PC-3 (cell line): ENCODE data around the gene CTTNBP2. TPM values are rescaled to one million over a fixed set of nuclear protein-coding genes. Genes with fewer than 3 reads are reported as not detected.

Source experiments
- ATAC-seq: fragments of 200-7000 bp; cut with Tn5 transposase; 2 replicates; pipeline ENCODE4 v1.9.1; 2020; ENCODE audit warnings: mild to moderate bottlenecking, moderate library complexity
- BruUV-seq: library from RNA; stranded (reverse); fragments of 400-500 nt; replicated peaks from 2 replicates; lab custom pipeline; 2021; lab: Mats Ljungman, UMichigan
- CTCF ChIA-PET: fragments of 300-600 bp; sonication (Branson Sonifier 250); formaldehyde crosslinking; loops from one replicate; lab custom pipeline; 2022; ENCODE audit warnings: antibody characterized with exemption; lab: Charles Lee
- POLR2A ChIA-PET: fragments of 300-600 bp; sonication (Branson Sonifier 250); formaldehyde crosslinking; loops from one replicate; lab custom pipeline; 2022; ENCODE audit warnings: antibody characterized with exemption; ENCODE audit not compliant: unreplicated experiment; lab: Charles Lee
- DNase-seq: peaks from one replicate; pipeline ENCODE4 v3.0.0-alpha.2; 2015
- H2AFZ ChIP-seq: fragments of 300-600 bp; sonication (generic); 2 replicates; pipeline ENCODE4 v1.6.0; 2016; ENCODE audit warnings: antibody characterized with exemption, low read length
- H3F3A ChIP-seq: fragments of 300-600 bp; sonication (generic); one replicate; pipeline ENCODE4 v1.6.0; 2017; ENCODE audit warnings: antibody characterized with exemption, low read length, control low read depth, mild to moderate bottlenecking; ENCODE audit not compliant: unreplicated experiment
- H3K27ac ChIP-seq: fragments of 300-600 bp; sonication (generic); 2 replicates; pipeline ENCODE4 v1.5.1; 2016; ENCODE audit warnings: mild to moderate bottlenecking, low read length
- H3K27me3 ChIP-seq: fragments of 300-600 bp; sonication (generic); 2 replicates; pipeline ENCODE4 v1.6.1; 2016; ENCODE audit warnings: low read length, mixed read lengths
- H3K36me3 ChIP-seq: fragments of 300-600 bp; sonication (generic); 2 replicates; pipeline ENCODE4 v1.6.1; 2016; ENCODE audit warnings: low read depth, mixed run types, low read length, mixed read lengths
- H3K4me1 ChIP-seq: fragments of 300-600 bp; sonication (generic); 2 replicates; pipeline ENCODE4 v1.5.1; 2016; ENCODE audit warnings: low read length; ENCODE audit not compliant: insufficient read depth
- H3K4me2 ChIP-seq: fragments of 300-600 bp; sonication (generic); 2 replicates; pipeline ENCODE4 v1.6.0; 2016; ENCODE audit warnings: low read length
- H3K4me3 ChIP-seq: fragments of 300-600 bp; sonication (generic); 2 replicates; pipeline ENCODE4 v1.5.1; 2016; ENCODE audit warnings: mild to moderate bottlenecking, low read length, mixed read lengths
- H3K79me2 ChIP-seq: fragments of 300-600 bp; sonication (generic); 2 replicates; pipeline ENCODE4 v1.6.1; 2017; ENCODE audit warnings: low read length, mixed read lengths
- H3K9ac ChIP-seq: fragments of 300-600 bp; sonication (generic); 2 replicates; pipeline ENCODE4 v1.6.0; 2016; ENCODE audit warnings: mild to moderate bottlenecking, low read length
- H3K9me2 ChIP-seq: fragments of 300-600 bp; sonication (generic); replicated peaks from 2 replicates; pipeline ENCODE4 v1.6.1; 2016; ENCODE audit warnings: mixed run types, low read length, mixed read lengths
- H3K9me3 ChIP-seq: fragments of 300-600 bp; sonication (generic); 2 replicates; pipeline ENCODE4 v1.6.1; 2016; ENCODE audit warnings: low read length, mixed read lengths
- H4K20me1 ChIP-seq: fragments of 300-600 bp; sonication (generic); 2 replicates; pipeline ENCODE4 v1.6.1; 2016; ENCODE audit warnings: low read length, mixed read lengths
- CTCF ChIP-seq: fragments of 300-600 bp; sonication (generic); conservative IDR thresholded peaks from 2 replicates; pipeline ENCODE4 v1.5.1; 2017; ENCODE audit warnings: antibody characterized with exemption, low read depth, mild to moderate bottlenecking, low read length
- EZH2 ChIP-seq: fragments of 300-600 bp; sonication (generic); IDR thresholded peaks from one replicate; pipeline ENCODE4 v1.6.1; 2017; ENCODE audit warnings: antibody characterized with exemption, mild to moderate bottlenecking, low read length; ENCODE audit not compliant: unreplicated experiment
- EZH2phosphoT487 ChIP-seq: fragments of 300-600 bp; sonication (generic); IDR thresholded peaks from 2 replicates; pipeline ENCODE4 v1.6.1; 2018; ENCODE audit warnings: mild to moderate bottlenecking, antibody characterized with exemption, low read length, borderline replicate concordance
- intact Hi-C: fragments of 100-400 bp; cut with micrococcal nuclease; formaldehyde crosslinking; loops from 2 replicates; pipeline ENCODE4 v1.9.0; 2023
- total RNA-seq: library from RNA; depleted of rRNA; stranded (reverse); fragments of >200 nt; gene quantifications from 2 replicates; pipeline ENCODE4 v1.2.3, GENCODE V29; 2014

CTTNBP2 gene
- total RNA-seq, 1 experiment from 2014 or later = 1.1 TPM

- POLR2A ChIA-PET = no interaction called here
- DNase-seq (peak; percentile 58), ATAC-seq (peak; percentile 74)
Measured at GRCh38 chr7:117858712-117859111, 14.5 kb downstream of the CTTNBP2 start.

DNA sequence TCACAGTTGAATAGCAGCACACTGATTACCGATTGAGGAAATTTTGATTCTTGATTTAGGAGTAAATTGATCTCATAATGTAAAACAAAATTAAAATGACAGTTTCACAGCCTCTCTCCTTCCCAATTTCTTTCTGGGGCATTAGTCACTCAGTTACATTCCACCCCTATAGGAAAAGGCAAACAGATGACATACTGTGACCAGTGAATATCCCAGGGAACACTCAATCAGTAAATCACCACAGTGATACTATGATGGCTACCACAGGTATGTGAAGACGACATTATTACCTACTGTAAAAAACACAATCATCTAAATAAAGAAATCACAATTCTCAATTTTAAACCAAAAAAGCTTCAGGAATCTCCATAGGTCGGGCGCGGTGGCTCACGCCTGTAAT, 15.5 kb downstream of the CTTNBP2 start:
- ATAC-seq = peak; percentile 50; the same call in 1 of the 2 replicates

More at GRCh38 chr7:117858712-117859111, 14.5 kb downstream of the CTTNBP2 start:
- intact Hi-C loops = no loop called here
- Histone ChIP-seq H3K9ac (no peak overlapping the region; the same call in 1 of the 2 replicates), H4K20me1 (no peaks in the 10 kb centered on the region), H3K9me2 (no peaks in the 10 kb centered on the region), H2AFZ (no peak overlapping the region), H3K9me3 (no peaks in the 10 kb centered on the region), H3K79me2 (no peaks in the 10 kb centered on the region), H3F3A (no peaks in the 10 kb centered on the region), H3K36me3 (no peaks in the 10 kb centered on the region), H3K4me1 (peaks cover 5% of the 10 kb centered on the region; the same call in 1 of the 2 replicates), H3K4me3 (no peak overlapping the region), H3K4me2 (peak overlapping the region; percentile 31; the same call in 1 of the 2 replicates), H3K27ac (peak overlapping the region; percentile 54), H3K27me3 (no peaks in the 10 kb centered on the region)
- CTCF ChIA-PET = no interaction called here
- no TSS peak for BruUV-seq
- TF ChIP-seq EZH2phosphoT487 = no peak
- TF ChIP-seq EZH2 = no peak
- TF ChIP-seq CTCF = no peak

More for the DNA sequence above, 15.5 kb downstream of the CTTNBP2 start:
- Histone ChIP-seq H3K4me2 (no peak overlapping the region), H3F3A (no peaks in the 10 kb centered on the region), H3K9ac (no peak overlapping the region), H3K4me3 (no peak overlapping the region), H3K79me2 (no peaks in the 10 kb centered on the region), H3K36me3 (no peaks in the 10 kb centered on the region), H2AFZ (no peak overlapping the region), H3K4me1 (peaks cover 5% of the 10 kb centered on the region; the same call in 1 of the 2 replicates), H3K9me2 (no peaks in the 10 kb centered on the region), H3K27me3 (0 out of 2 replicates have a peak, but pooled peaks cover under 1% of the 10 kb centered on the region), H3K9me3 (no peaks in the 10 kb centered on the region), H3K27ac (no peak overlapping the region), H4K20me1 (no peaks in the 10 kb centered on the region)
- POLR2A ChIA-PET = no interaction called here
- BruUV-seq = no TSS peak
- CTCF ChIA-PET = no interaction called here
- peak; percentile 42 for DNase-seq
- intact Hi-C loops = no loop called here
- TF ChIP-seq EZH2phosphoT487 (no peak), CTCF (no peak), EZH2 (no peak)
